ENCODE results near the gene TMEM151A. TPM values are rescaled to one million over a fixed set of nuclear protein-coding genes. Genes with fewer than 3 reads are reported as not detected.

The TMEM151A gene
- total RNA-seq, 1 donor, result 0.36 TPM

GRCh38 chr11:66290330-66290621 lies 1.4 kb upstream of the TMEM151A start:
- peaks cover 36% of the 10 kb centered on the region for H3K27me3 ChIP-seq (ENCODE audit: insufficient read depth, low read length)
- no peak overlapping the region for H3K4me3 ChIP-seq (ENCODE audit: insufficient read depth, low read length)
- TF ChIP-seq CTCF (IDR thresholded peaks at IDR 0.05; ENCODE audit: extremely low read depth, low read depth, low read length), result no peak
- H3K4me2 ChIP-seq (ENCODE audit: insufficient read depth, low read length), result peak overlapping the region; percentile 97
- peaks cover 21% of the 10 kb centered on the region for H3K4me1 ChIP-seq (ENCODE audit: insufficient read depth, low read length)
- H2AFZ ChIP-seq (ENCODE audit: low read length), result no peak overlapping the region
- H4K20me1 ChIP-seq (ENCODE audit: insufficient read depth, low read length), result peaks cover 14% of the 10 kb centered on the region
- no peak overlapping the region for H3K27ac ChIP-seq (ENCODE audit: low read depth, low read length)
- no peaks in the 10 kb centered on the region for H3K9me3 ChIP-seq (ENCODE audit: low read depth, low read length)
- DNase-seq (ENCODE audit: insufficient read length, low spot score, missing footprints), result no peak
- peaks cover 15% of the 10 kb centered on the region for H3K36me3 ChIP-seq (ENCODE audit: insufficient read depth, low read length)
- H3K79me2 ChIP-seq (ENCODE audit: insufficient read depth, low read length), result peaks cover 36% of the 10 kb centered on the region

- H3K4me2 ChIP-seq (ENCODE audit: insufficient read depth, low read length), result no peak overlapping the region
- no peak for TF ChIP-seq CTCF (IDR thresholded peaks at IDR 0.05; ENCODE audit: extremely low read depth, low read depth, low read length)
- no peak overlapping the region for H2AFZ ChIP-seq (ENCODE audit: low read length)
- H4K20me1 ChIP-seq (ENCODE audit: insufficient read depth, low read length), result peaks cover 6% of the 10 kb centered on the region
- peaks cover 36% of the 10 kb centered on the region for H3K27me3 ChIP-seq (ENCODE audit: insufficient read depth, low read length)
- peaks cover 26% of the 10 kb centered on the region for H3K79me2 ChIP-seq (ENCODE audit: insufficient read depth, low read length)
- no peaks in the 10 kb centered on the region for H3K9me3 ChIP-seq (ENCODE audit: low read depth, low read length)
- H3K36me3 ChIP-seq (ENCODE audit: insufficient read depth, low read length), result peaks cover 8% of the 10 kb centered on the region
- DNase-seq (ENCODE audit: insufficient read length, low spot score, missing footprints), result peak; percentile 73
- H3K4me3 ChIP-seq (ENCODE audit: insufficient read depth, low read length), result no peak overlapping the region
- no peak overlapping the region for H3K27ac ChIP-seq (ENCODE audit: low read depth, low read length)
- peaks cover 21% of the 10 kb centered on the region for H3K4me1 ChIP-seq (ENCODE audit: insufficient read depth, low read length)
Observed at GRCh38 chr11:66291303-66291705, 390 bp upstream of the TMEM151A start.

DNA sequence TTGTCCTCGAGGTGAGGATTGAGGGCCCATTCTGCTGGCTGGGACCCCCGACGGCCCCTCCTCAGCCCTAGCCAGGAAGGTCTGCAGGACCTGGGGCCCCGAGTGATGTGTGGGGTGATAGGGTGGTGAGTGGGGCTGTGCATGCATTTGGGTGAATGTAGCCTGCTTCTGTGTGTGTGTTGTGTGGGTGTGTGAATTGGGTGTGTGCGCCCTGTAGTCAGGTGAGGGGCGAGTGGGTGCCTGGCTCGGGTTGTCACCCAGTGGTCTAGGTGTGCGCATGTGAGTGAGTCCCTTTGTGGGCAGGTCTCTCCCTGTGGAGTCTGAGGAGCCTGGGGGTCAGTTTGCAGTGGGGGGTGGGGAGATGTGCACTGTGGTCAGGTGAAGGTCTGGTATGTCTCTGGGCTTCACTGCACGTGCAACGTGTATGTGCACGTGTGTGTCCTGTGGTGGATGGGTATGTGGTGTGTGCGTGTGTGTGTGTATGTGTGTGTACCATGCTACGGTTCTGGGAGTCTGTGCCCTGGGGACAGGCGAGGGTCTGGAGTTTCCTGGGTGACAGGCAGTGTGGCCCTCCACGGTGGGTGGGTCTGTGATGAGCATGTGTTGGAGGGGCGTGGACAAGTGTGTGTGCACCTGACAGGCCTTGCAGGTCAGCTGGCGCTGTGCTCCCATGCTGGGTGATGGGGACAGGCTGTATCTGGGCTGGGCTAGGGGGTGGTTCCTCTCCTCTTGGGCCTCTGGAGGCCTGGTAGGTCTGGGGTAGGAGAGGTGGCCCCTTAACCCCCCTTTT lies 1.0 kb downstream of the TMEM151A start:
- H3K9me3 ChIP-seq (ENCODE audit: low read depth, low read length), result no peaks in the 10 kb centered on the region
- no peak overlapping the region for H3K4me2 ChIP-seq (ENCODE audit: insufficient read depth, low read length)
- peak; percentile 79 for DNase-seq (ENCODE audit: insufficient read length, low spot score, missing footprints)

More for the DNA sequence above, 1.0 kb downstream of the TMEM151A start:
- H3K36me3 ChIP-seq (ENCODE audit: insufficient read depth, low read length), result no peaks in the 10 kb centered on the region
- H3K27me3 ChIP-seq (ENCODE audit: insufficient read depth, low read length), result peaks cover 40% of the 10 kb centered on the region
- H3K79me2 ChIP-seq (ENCODE audit: insufficient read depth, low read length), result peaks cover 11% of the 10 kb centered on the region
- no peak for TF ChIP-seq CTCF (IDR thresholded peaks at IDR 0.05; ENCODE audit: extremely low read depth, low read depth, low read length)
- peaks cover 3% of the 10 kb centered on the region for H4K20me1 ChIP-seq (ENCODE audit: insufficient read depth, low read length)
- H3K4me1 ChIP-seq (ENCODE audit: insufficient read depth, low read length), result peaks cover 17% of the 10 kb centered on the region
- H3K27ac ChIP-seq (ENCODE audit: low read depth, low read length), result no peak overlapping the region
- H3K4me3 ChIP-seq (ENCODE audit: insufficient read depth, low read length), result no peak overlapping the region
- H2AFZ ChIP-seq (ENCODE audit: low read length), result no peak overlapping the region
